Muscle layer of colon (tissue), 2 donors: ENCODE data around the gene DOC2B.
"Not testable (repeated sequence)": the region's sequence is repeated elsewhere in the genome, so short reads cannot be mapped to it uniquely, and the experiment has no call there.

ENCODE experiments used
- H3K27ac ChIP-seq: one replicate; pipeline ENCODE4 v1.7.0; 2013; ENCODE audit warnings: low read depth, mild to moderate bottlenecking, low read length, moderate library complexity
- H3K27me3 ChIP-seq, 2 donors: one replicate each; pipeline ENCODE4 v1.7.0; 2013; ENCODE audit warnings: low read length in 2 of 2, mild to moderate bottlenecking in 2 of 2; ENCODE audit not compliant: insufficient read depth in 2 of 2, control insufficient read depth in 1 of 2
- H3K36me3 ChIP-seq: one replicate; pipeline ENCODE4 v1.7.0; 2013; ENCODE audit warnings: mild to moderate bottlenecking, low read length; ENCODE audit not compliant: insufficient read depth
- H3K4me1 ChIP-seq: one replicate; pipeline ENCODE4 v1.7.0; 2013; ENCODE audit warnings: mild to moderate bottlenecking, low read length; ENCODE audit not compliant: insufficient read depth
- H3K4me3 ChIP-seq, 2 donors: one replicate each; pipeline ENCODE4 v1.7.0; 2013; ENCODE audit warnings: low read length in 2 of 2, low read depth in 1 of 2, mild to moderate bottlenecking in 1 of 2, moderate library complexity in 1 of 2
- H3K9ac ChIP-seq: one replicate; pipeline ENCODE4 v1.7.0; 2013; ENCODE audit warnings: low read length
- H3K9me3 ChIP-seq: one replicate; pipeline ENCODE4 v1.7.0; 2013; ENCODE audit warnings: mild to moderate bottlenecking, low read length
- donor health status: abdominal sarcoma.
- donor health status: Adenocarcinoma of cecum.

DOC2B gene

GRCh38 chr17:147796-148740 lies 33.4 kb downstream of the DOC2B start:
- no peaks in the 10 kb centered on the region for H3K4me1 ChIP-seq
- peaks cover 0 to 7% of the 10 kb centered on the region in 2 donors for H3K27me3 ChIP-seq

GRCh38 chr17:146983-147761 lies 34.3 kb downstream of the DOC2B start:
- H3K36me3 ChIP-seq: no peaks in the 10 kb centered on the region
- no peak overlapping the region for H3K4me3 ChIP-seq
- no peaks in the 10 kb centered on the region for H3K9me3 ChIP-seq
- no peaks in the 10 kb centered on the region for H3K4me1 ChIP-seq
- peaks cover 0 to 10% of the 10 kb centered on the region in 2 donors for H3K27me3 ChIP-seq
- no peak overlapping the region for H3K9ac ChIP-seq
- no peak overlapping the region for H3K27ac ChIP-seq

More at GRCh38 chr17:147796-148740, 33.4 kb downstream of the DOC2B start:
- Histone ChIP-seq H3K9me3 (no peaks in the 10 kb centered on the region), H3K27ac (no peak overlapping the region), H3K36me3 (no peaks in the 10 kb centered on the region), H3K9ac (no peak overlapping the region), H3K4me3 (no peak overlapping the region)

GRCh38 chr17:146546-146945 lies 34.9 kb downstream of the DOC2B start:
- H3K4me1 ChIP-seq: no peaks in the 10 kb centered on the region
- no peak overlapping the region for H3K27ac ChIP-seq
- no peaks in the 10 kb centered on the region for H3K36me3 ChIP-seq
- H3K9me3 ChIP-seq: no peaks in the 10 kb centered on the region
- H3K4me3 ChIP-seq: no peak overlapping the region
- no peak overlapping the region for H3K9ac ChIP-seq
- peaks cover 0 to 10% of the 10 kb centered on the region in 2 donors for H3K27me3 ChIP-seq

GRCh38 chr17:145671-146541 lies 35.5 kb downstream of the DOC2B start:
- no peaks in the 10 kb centered on the region for H3K9me3 ChIP-seq
- H3K36me3 ChIP-seq: no peaks in the 10 kb centered on the region
- H3K9ac ChIP-seq: no peak overlapping the region
- H3K4me3 ChIP-seq: no peak overlapping the region
- H3K27me3 ChIP-seq: peaks cover 0 to 10% of the 10 kb centered on the region in 2 donors
- H3K4me1 ChIP-seq: no peaks in the 10 kb centered on the region
- H3K27ac ChIP-seq: no peak overlapping the region

GRCh38 chr17:144936-145670 lies 36.3 kb downstream of the DOC2B start:
- Histone ChIP-seq H3K4me1 (no peaks in the 10 kb centered on the region), H3K9ac (no peak overlapping the region), H3K4me3 (no peak overlapping the region), H3K27me3 (peaks cover 0 to 10% of the 10 kb centered on the region in 2 donors), H3K36me3 (no peaks in the 10 kb centered on the region), H3K27ac (no peak overlapping the region), H3K9me3 (no peaks in the 10 kb centered on the region)

GRCh38 chr17:143785-144281 lies 37.6 kb downstream of the DOC2B start:
- no peak overlapping the region for H3K4me3 ChIP-seq
- no peaks in the 10 kb centered on the region for H3K4me1 ChIP-seq
- H3K27me3 ChIP-seq: peaks cover 0 to 10% of the 10 kb centered on the region in 2 donors
- no peaks in the 10 kb centered on the region for H3K36me3 ChIP-seq
- H3K9ac ChIP-seq: no peak overlapping the region
- no peaks in the 10 kb centered on the region for H3K9me3 ChIP-seq
- no peak overlapping the region for H3K27ac ChIP-seq

- Histone ChIP-seq H3K27ac (no peak overlapping the region), H3K27me3 (peaks cover 0 to 10% of the 10 kb centered on the region in 2 donors), H3K4me3 (no peak overlapping the region), H3K36me3 (no peaks in the 10 kb centered on the region), H3K9ac (no peak overlapping the region), H3K9me3 (no peaks in the 10 kb centered on the region), H3K4me1 (no peaks in the 10 kb centered on the region)
Measured at GRCh38 chr17:142876-143784, 38.3 kb downstream of the DOC2B start.

- no peaks in the 10 kb centered on the region for H3K36me3 ChIP-seq
- H3K4me3 ChIP-seq: no peak overlapping the region
- H3K9ac ChIP-seq: no peak overlapping the region
- no peak overlapping the region for H3K27ac ChIP-seq
- peaks cover 0 to 10% of the 10 kb centered on the region in 2 donors for H3K27me3 ChIP-seq
- no peaks in the 10 kb centered on the region for H3K9me3 ChIP-seq
- H3K4me1 ChIP-seq: no peaks in the 10 kb centered on the region
Measured at GRCh38 chr17:142102-142661, 39.3 kb downstream of the DOC2B start.

- not testable (repeated sequence) for H3K9ac ChIP-seq, H3K27ac ChIP-seq, H3K36me3 ChIP-seq, H3K4me3 ChIP-seq, H3K4me1 ChIP-seq, H3K9me3 ChIP-seq
- peaks cover 0 to 10% of the 10 kb centered on the region in 2 donors for H3K27me3 ChIP-seq
Measured at GRCh38 chr17:139401-140205, 41.8 kb downstream of the DOC2B start.
